Muscle of leg (tissue), 11 donors: ENCODE measurements around the gene PSMC4. TPM values are rescaled to one million over a fixed set of nuclear protein-coding genes. Genes with fewer than 3 reads are reported as not detected.
"Not testable (repeated sequence)": the region's sequence is repeated elsewhere in the genome, so short reads cannot be mapped to it uniquely, and the experiment has no call there.

Experiments used
- DNase-seq: peaks from one replicate; pipeline ENCODE4 v3.0.0; 2013
- H3K27ac ChIP-seq: one replicate; pipeline ENCODE4 v1.5.1; 2013; ENCODE audit warnings: mild to moderate bottlenecking, low read length, control low read depth
- H3K27me3 ChIP-seq: one replicate; pipeline ENCODE4 v1.6.1; 2013; ENCODE audit warnings: low read length; ENCODE audit not compliant: control insufficient read depth, insufficient read depth
- H3K36me3 ChIP-seq: one replicate; pipeline ENCODE4 v1.6.1; 2013; ENCODE audit warnings: low read length; ENCODE audit not compliant: control insufficient read depth, insufficient read depth
- H3K4me1 ChIP-seq: one replicate; pipeline ENCODE4 v1.6.1; 2013; ENCODE audit warnings: low read length; ENCODE audit not compliant: control insufficient read depth, insufficient read depth
- H3K4me3 ChIP-seq: one replicate; pipeline ENCODE4 v1.5.1; 2013; ENCODE audit warnings: low read length, control low read depth
- H3K9me3 ChIP-seq: replicated peaks from 2 replicates; pipeline ENCODE4 v1.6.1; 2013; ENCODE audit warnings: low read depth, low read length; ENCODE audit not compliant: control insufficient read depth
- WGBS: methylation state at CpG from one replicate; pipeline ENCODE4 v1.1.5; 2013; ENCODE audit warnings: missing lambda C conversion rate; ENCODE audit not compliant: insufficient coverage; 5-methylcytosine and 5-hydroxymethylcytosine counted together
- polyA plus RNA-seq, 8 donors: library from polyadenylated mRNA; unstranded; fragments of 120-200 nt; gene quantifications; one replicate each; pipeline versions ENCODE4 v1.2.1 to v1.2.3, GENCODE V29; 2013; ENCODE audit warnings: inconsistent platforms in 1 of 8, low replicate concordance in 1 of 8; ENCODE audit not compliant: insufficient read length in 8 of 8, insufficient read depth in 1 of 8
- total RNA-seq: library from RNA; stranded (reverse); fragments of 120-200 nt; gene quantifications from one replicate; pipeline ENCODE4 v1.2.4, GENCODE V29; 2013

Gene PSMC4
- total and polyA plus RNA-seq, 9 donors = 53.4 to 66.7 (median 60.6) TPM

DNA sequence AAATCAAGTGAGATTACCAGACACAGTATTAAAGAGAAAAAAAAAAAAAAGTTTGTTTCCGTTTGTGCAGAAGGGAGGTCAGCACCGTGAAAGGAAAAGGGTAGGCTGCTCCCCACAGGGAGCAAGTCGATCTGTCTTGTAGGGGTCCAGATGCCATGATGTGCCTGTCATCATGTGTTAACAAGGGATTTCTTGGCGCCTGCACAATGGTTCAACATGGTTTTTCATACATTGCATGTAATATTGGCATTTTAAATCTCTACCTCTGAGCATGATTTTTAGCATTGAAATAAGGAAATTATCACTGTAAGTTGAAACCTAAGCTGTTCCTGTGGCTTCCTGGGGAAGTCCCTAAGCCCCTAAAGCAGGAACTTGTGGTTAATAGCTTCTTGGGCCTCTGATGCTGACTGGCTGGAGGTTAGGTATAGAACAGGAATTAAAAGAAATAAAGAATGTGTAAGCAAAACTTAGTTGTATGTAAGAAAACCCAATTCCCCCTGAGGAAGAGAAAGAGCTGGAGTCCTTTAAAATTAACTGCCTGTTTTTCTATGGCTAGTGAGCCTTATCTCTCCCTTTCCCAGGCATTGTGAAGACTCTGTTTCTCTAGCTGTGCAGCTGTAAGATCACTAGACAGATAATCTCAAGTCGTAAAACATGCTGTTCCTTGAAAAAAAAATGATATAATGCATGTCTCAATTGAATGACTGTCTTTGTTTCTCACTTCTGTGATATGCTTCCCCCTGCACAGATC, 29.2 kb upstream of the PSMC4 start:
- Histone ChIP-seq H3K36me3 (no peaks in the 10 kb centered on the region), H3K27me3 (no peaks in the 10 kb centered on the region), H3K4me1 (peaks cover 6% of the 10 kb centered on the region), H3K9me3 (no peaks in the 10 kb centered on the region), H3K4me3 (no peak overlapping the region), H3K27ac (peak overlapping the region; percentile 44)
- DNase-seq = peak; percentile 76
- WGBS = 3% methylated on average over 3 of the region's 5 CpGs

DNA sequence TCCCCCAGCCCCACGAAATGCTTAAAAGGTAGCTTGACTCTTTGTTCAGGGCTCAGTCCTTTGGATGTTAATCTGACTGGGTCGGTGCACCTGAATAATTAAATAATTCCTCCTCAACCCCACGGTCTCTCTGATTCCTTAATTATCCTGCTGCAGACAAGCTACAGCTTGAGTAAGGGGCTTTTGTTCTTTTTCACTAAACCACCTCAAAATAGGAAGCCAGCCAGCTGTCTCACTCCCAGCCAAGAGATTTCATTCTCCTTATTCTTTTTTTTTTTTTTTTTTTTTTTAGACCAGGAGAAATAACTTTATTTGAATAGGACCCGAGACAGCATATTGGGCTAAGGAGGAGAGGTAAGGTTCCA, 28.6 kb upstream of the PSMC4 start:
- Histone ChIP-seq H3K9me3 (no peaks in the 10 kb centered on the region), H3K27ac (peak overlapping the region; percentile 44), H3K36me3 (no peaks in the 10 kb centered on the region), H3K27me3 (no peaks in the 10 kb centered on the region), H3K4me3 (no peak overlapping the region), H3K4me1 (peaks cover 5% of the 10 kb centered on the region)
- DNase-seq = no peak
- 22% methylated on average over 1 of the region's 4 CpGs for WGBS

DNA sequence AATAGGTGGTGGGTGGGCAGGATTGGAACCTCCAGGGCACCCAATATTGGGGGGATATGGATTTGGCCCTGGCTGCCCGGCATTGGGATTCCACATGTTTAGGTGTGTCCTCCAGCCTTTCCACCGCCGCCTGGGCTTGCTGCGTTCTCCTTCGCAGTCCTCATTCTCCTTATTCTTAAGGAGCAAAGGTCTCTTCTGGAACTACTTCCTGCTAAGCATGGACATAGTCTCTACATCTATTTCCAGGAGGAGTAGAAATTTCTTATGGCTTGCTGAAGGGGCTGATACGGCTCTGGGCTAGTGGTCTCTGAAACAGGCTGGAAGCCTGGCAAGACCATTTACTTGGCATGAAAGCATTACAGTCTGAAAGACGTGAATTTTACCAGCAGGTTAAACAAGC, 27.4 kb upstream of the PSMC4 start:
- Histone ChIP-seq H3K36me3 (no peaks in the 10 kb centered on the region), H3K27ac (no peak overlapping the region), H3K9me3 (no peaks in the 10 kb centered on the region), H3K4me3 (no peak overlapping the region), H3K27me3 (no peaks in the 10 kb centered on the region), H3K4me1 (peaks cover 4% of the 10 kb centered on the region)
- WGBS = 100% methylated on average over 4 of the region's 7 CpGs
- no peak for DNase-seq

DNA sequence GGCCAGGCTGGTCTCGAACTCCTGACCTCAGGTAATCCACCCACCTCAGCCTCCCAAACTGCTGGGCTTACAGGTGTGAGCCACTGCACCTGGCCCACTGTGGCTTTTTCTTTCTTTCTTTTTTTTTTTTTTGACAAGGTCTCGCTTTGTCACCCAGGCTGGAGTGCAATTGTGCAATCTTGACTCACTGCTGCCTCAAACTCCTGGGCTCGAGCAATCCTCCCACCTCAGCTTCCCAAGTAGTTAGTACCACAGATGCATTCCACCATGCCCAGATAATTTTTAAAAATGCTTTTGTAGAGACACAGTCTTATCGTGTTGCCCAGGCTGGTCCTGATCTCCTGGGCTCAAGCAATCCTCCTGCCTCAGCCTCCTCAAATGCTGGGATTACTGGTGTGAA, 24.4 kb upstream of the PSMC4 start:
- no peak overlapping the region for H3K4me3 ChIP-seq
- H3K27ac ChIP-seq = no peak overlapping the region
- no peak for DNase-seq
- WGBS = 71% methylated on average over 1 of the region's 4 CpGs
- no peaks in the 10 kb centered on the region for H3K4me1 ChIP-seq
- no peaks in the 10 kb centered on the region for H3K9me3 ChIP-seq
- no peaks in the 10 kb centered on the region for H3K36me3 ChIP-seq
- H3K27me3 ChIP-seq = no peaks in the 10 kb centered on the region

DNA sequence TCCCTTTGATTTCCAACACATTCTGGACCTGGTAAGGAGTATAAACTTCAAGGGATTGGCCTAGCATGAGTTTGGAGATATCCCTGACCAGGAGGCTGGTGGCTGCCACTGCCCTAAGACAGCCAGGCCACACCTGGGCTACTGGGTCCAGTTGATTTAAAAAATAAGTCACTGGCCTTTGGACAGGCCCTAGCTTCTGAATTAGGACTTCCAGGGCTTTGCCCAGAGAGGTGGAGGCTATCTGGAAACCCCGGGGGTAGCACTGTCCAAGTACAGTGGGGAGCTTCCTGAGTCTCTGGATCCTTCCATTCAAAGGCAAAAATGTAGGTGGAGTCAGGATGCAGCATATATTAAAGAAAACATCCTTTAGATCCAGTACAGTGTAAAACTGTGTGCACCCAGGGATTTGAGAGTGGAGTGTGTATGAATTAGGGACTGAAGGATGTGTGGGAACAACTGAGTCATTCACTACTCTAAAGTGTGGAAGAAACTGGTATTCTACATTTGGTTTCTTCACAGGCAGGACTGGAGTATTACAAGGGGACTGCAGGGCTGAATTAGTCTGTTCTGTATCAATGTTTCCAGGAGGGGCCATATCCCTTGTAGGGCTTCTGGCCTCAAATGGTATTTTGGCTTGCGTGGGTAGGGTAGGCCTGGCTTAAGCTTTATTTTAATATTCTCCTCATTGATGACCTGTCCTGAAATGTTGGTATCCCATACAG, 21.8 kb upstream of the PSMC4 start:
- WGBS = 88% methylated on average over 1 of the region's 2 CpGs
- no peaks in the 10 kb centered on the region for H3K4me1 ChIP-seq
- H3K27me3 ChIP-seq = no peaks in the 10 kb centered on the region
- H3K27ac ChIP-seq = no peak overlapping the region
- H3K9me3 ChIP-seq = no peaks in the 10 kb centered on the region
- DNase-seq = no peak
- H3K36me3 ChIP-seq = no peaks in the 10 kb centered on the region
- H3K4me3 ChIP-seq = no peak overlapping the region

DNA sequence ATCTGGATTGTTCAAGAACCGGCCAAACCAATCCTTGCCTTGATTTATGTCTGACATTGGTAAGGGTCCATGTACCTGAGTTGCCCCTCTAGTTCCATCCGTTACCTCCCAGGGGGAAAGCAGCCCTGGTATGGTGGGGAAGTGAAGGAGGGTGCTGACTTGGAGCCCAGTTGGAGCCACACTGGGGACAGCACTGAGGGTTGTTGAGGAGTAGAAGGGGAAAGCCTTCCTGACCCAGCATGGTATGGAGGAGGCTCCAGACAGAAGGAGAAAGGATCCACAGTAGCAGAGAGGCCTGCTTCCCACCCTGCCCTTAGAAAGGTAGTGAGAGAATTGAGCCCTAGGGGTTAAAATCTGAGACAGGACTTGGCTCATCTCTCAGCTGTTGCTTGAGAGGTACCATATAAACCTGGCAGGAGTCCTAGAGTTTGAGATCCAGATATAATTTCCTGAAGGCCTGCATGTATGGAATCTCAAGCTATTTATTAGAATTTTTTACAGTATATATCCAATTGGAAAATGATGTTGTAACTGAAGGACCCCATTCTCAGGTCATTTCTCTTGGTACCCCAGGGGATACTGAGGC, 19.8 kb upstream of the PSMC4 start:
- Histone ChIP-seq H3K27ac (no peak overlapping the region), H3K9me3 (no peaks in the 10 kb centered on the region), H3K27me3 (no peaks in the 10 kb centered on the region), H3K4me3 (no peak overlapping the region), H3K4me1 (no peaks in the 10 kb centered on the region), H3K36me3 (no peaks in the 10 kb centered on the region)
- WGBS = no CpG with 5 or more reads among the region's 2 CpGs
- DNase-seq = no peak

DNA sequence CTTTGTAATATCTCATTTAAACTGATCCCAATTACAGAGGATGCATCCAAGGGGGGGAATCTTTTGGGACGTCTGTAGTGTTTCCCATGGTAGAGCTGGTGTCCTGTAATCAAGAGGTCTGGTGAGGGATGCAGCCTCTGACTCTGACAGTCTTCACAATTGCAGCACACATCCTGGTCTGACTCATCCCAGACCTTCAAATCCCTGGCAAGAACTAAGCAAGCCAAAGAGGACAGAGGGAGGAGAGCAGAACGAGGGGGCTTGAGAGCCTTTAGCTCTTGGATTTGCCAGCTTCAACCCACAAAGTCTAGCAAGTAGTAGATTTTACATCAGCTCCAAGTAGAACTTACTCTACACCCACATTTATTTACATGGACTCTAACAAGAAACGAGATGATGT, 19.3 kb upstream of the PSMC4 start:
- Histone ChIP-seq H3K36me3 (no peaks in the 10 kb centered on the region), H3K27ac (no peak overlapping the region), H3K9me3 (no peaks in the 10 kb centered on the region), H3K4me1 (no peaks in the 10 kb centered on the region), H3K4me3 (no peak overlapping the region), H3K27me3 (no peaks in the 10 kb centered on the region)
- no CpG with 5 or more reads among the region's 3 CpGs for WGBS
- peak; percentile 29 for DNase-seq

DNA sequence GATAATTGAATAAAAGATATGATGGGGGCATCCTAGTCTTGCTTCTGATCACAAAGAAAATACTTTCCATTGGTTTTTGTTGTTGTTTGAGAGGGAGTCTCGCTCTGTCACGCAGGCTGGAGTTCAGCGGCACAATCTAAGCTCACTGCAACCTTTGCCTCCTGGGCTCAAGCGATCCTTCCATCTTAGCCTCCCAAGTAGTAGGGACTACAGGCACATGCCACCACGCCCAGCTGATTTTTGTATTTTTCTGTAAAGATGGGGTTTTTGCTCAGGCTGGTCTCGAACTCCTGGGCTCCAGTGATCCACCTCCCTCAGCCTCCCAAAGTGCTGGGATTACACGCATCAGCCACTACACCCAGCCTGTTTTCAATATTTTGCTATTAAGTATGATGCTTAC, 17.1 kb upstream of the PSMC4 start:
- Histone ChIP-seq H3K36me3 (no peaks in the 10 kb centered on the region), H3K4me3 (no peak overlapping the region), H3K9me3 (no peaks in the 10 kb centered on the region), H3K27me3 (no peaks in the 10 kb centered on the region), H3K27ac (no peak overlapping the region), H3K4me1 (no peaks in the 10 kb centered on the region)
- no peak for DNase-seq
- no CpG with 5 or more reads among the region's 7 CpGs for WGBS

DNA sequence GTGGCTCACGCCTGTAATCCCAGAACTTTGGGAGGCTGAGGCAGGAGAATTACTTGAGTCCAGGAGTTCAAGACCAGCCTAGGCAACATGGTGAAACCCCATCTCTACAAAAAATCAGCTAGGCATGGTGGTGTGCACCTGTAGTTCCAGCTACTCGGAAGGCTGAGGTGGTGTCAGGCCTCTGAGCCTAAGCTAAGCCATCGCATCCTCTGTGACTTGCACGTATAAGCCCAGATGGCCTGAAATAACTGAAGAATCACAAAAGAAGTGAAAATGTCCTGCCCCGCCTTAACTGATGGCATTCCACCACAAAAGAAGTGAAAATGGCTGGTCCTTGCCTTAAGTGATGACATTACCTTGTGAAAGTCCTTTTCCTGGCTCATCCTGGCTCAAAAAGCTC, 13.1 kb upstream of the PSMC4 start:
- H3K27me3 ChIP-seq, H3K36me3 ChIP-seq, H3K4me1 ChIP-seq, H3K4me3 ChIP-seq, H3K27ac ChIP-seq, DNase-seq, H3K9me3 ChIP-seq: not testable (repeated sequence)
- 92% methylated on average over 3 of the region's 5 CpGs for WGBS

DNA sequence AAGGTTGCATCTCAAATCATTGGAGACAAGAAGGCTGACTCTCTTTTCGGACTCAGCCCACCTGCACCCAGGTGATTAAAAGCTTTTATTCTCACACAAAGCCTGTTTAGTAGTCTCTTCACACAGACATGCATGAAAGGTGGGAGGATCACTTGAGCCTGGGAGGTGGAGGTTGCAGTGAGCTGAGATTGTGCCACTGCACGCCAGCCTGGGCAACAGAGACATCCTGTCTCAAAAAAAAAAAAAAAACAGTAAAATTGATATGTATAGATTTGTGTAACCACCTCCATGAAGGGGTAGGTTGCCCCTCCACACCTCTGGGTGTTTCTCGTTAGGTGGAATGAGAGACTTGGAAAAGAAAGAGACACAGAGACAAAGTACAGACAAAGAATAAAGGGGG, 12.0 kb upstream of the PSMC4 start:
- no CpG with 5 or more reads among the region's 3 CpGs for WGBS
- H3K4me3 ChIP-seq, H3K27me3 ChIP-seq, H3K9me3 ChIP-seq, H3K27ac ChIP-seq, H3K36me3 ChIP-seq, DNase-seq, H3K4me1 ChIP-seq: not testable (repeated sequence)
